H9 (cell line): ENCODE data around the gene XCL2. TPM values are rescaled to one million over a fixed set of nuclear protein-coding genes. Genes with fewer than 3 reads are reported as not detected.
"Not testable (repeated sequence)": the region's sequence is repeated elsewhere in the genome, so short reads cannot be mapped to it uniquely, and the experiment has no call there.

Experiments
- DNase-seq: peaks from one replicate; pipeline ENCODE4 v3.0.0-alpha.2; 2017
- H2AFZ ChIP-seq: one replicate; pipeline ENCODE4 v1.6.1; 2013; ENCODE audit warnings: mild to moderate bottlenecking, low read length, control low read depth, moderate library complexity
- H2AK5ac ChIP-seq: 2 replicates; pipeline ENCODE4 v1.6.1; 2013; ENCODE audit warnings: low read length, control low read depth, mixed read lengths; ENCODE audit not compliant: insufficient read length
- H2BK120ac ChIP-seq: one replicate; pipeline ENCODE4 v1.6.1; 2013; ENCODE audit warnings: low read depth, mild to moderate bottlenecking, low read length, control low read depth, inconsistent platforms; ENCODE audit not compliant: poor library complexity, severe bottlenecking
- H2BK12ac ChIP-seq: 2 replicates; pipeline ENCODE4 v1.6.1; 2013; ENCODE audit warnings: low read length, control low read depth, mixed read lengths, low read depth; ENCODE audit not compliant: insufficient read length
- H2BK15ac ChIP-seq: 2 replicates; pipeline ENCODE4 v1.6.1; 2013; ENCODE audit warnings: low read depth, low read length, control low read depth
- H2BK20ac ChIP-seq: one replicate; pipeline ENCODE4 v1.6.1; 2013; ENCODE audit warnings: low read depth, mild to moderate bottlenecking, low read length, control low read depth, inconsistent platforms; ENCODE audit not compliant: poor library complexity, severe bottlenecking
- H2BK5ac ChIP-seq: 2 replicates; pipeline ENCODE4 v1.6.1; 2013; ENCODE audit warnings: low read length, control low read depth, mixed read lengths; ENCODE audit not compliant: insufficient read length
- H3K14ac ChIP-seq: 2 replicates; pipeline ENCODE4 v1.6.1; 2013; ENCODE audit warnings: low read length, control low read depth; ENCODE audit not compliant: insufficient read depth
- H3K18ac ChIP-seq: 2 replicates; pipeline ENCODE4 v1.6.1; 2013; ENCODE audit warnings: low read depth, mild to moderate bottlenecking, mixed read lengths, low read length, control low read depth; ENCODE audit not compliant: insufficient read length
- H3K23ac ChIP-seq: 2 replicates; pipeline ENCODE4 v1.6.1; 2013; ENCODE audit warnings: low read length, control low read depth, mixed read lengths, low read depth; ENCODE audit not compliant: insufficient read length
- H3K23me2 ChIP-seq: 2 replicates; pipeline ENCODE4 v1.6.1; 2013; ENCODE audit warnings: low read depth, mild to moderate bottlenecking, mixed read lengths, low read length, control low read depth; ENCODE audit not compliant: insufficient read length, poor library complexity, severe bottlenecking
- H3K27ac ChIP-seq: 2 replicates; pipeline ENCODE4 v1.5.1; 2013; ENCODE audit warnings: low read length, control low read depth, mixed read lengths, low read depth; ENCODE audit not compliant: insufficient read length
- H3K27me3 ChIP-seq: 2 replicates; pipeline ENCODE4 v1.6.1; 2013; ENCODE audit warnings: low read length, control low read depth, inconsistent platforms; ENCODE audit not compliant: insufficient read depth
- H3K4ac ChIP-seq: 2 replicates; pipeline ENCODE4 v1.6.1; 2013; ENCODE audit warnings: low read depth, mild to moderate bottlenecking, control low read depth, inconsistent platforms, low read length, moderate library complexity
- H3K4me1 ChIP-seq: 2 replicates; pipeline ENCODE4 v1.6.1; 2013; ENCODE audit warnings: low read length, control low read depth, inconsistent platforms; ENCODE audit not compliant: insufficient read depth
- H3K4me2 ChIP-seq: 2 replicates; pipeline ENCODE4 v1.6.1; 2013; ENCODE audit warnings: low read length, control low read depth, mixed read lengths; ENCODE audit not compliant: insufficient read length, insufficient read depth
- H3K56ac ChIP-seq: 2 replicates; pipeline ENCODE4 v1.6.1; 2013; ENCODE audit warnings: low read depth, mild to moderate bottlenecking, mixed read lengths, low read length, control low read depth; ENCODE audit not compliant: insufficient read length
- H3K79me1 ChIP-seq: 2 replicates; pipeline ENCODE4 v1.6.1; 2013; ENCODE audit warnings: low read depth, mild to moderate bottlenecking, moderate library complexity, low read length, control low read depth, inconsistent platforms; ENCODE audit not compliant: insufficient read depth, poor library complexity, severe bottlenecking
- H3K79me2 ChIP-seq: 2 replicates; pipeline ENCODE4 v1.6.1; 2013; ENCODE audit warnings: low read length, control low read depth, inconsistent platforms; ENCODE audit not compliant: insufficient read depth
- H3K9ac ChIP-seq: 2 replicates; pipeline ENCODE4 v1.6.1; 2013; ENCODE audit warnings: low read length, control low read depth, mixed read lengths; ENCODE audit not compliant: insufficient read length; ENCODE audit errors: extremely low read depth
- H3K9me3 ChIP-seq: one replicate; pipeline ENCODE4 v1.6.1; 2013; ENCODE audit warnings: low read depth, low read length, inconsistent platforms; ENCODE audit not compliant: control insufficient read depth
- H3T11ph ChIP-seq: one replicate; pipeline ENCODE4 v1.6.1; 2013; ENCODE audit warnings: mild to moderate bottlenecking, low read length, control low read depth, inconsistent platforms
- H4K20me1 ChIP-seq: one replicate; pipeline ENCODE4 v1.6.1; 2013; ENCODE audit not compliant: control insufficient read depth, insufficient read length, insufficient read depth
- H4K5ac ChIP-seq: 2 replicates; pipeline ENCODE4 v1.6.1; 2013; ENCODE audit warnings: low read depth, mild to moderate bottlenecking, mixed read lengths, low read length, control low read depth; ENCODE audit not compliant: insufficient read length
- H4K8ac ChIP-seq: replicated peaks from 2 replicates; pipeline ENCODE4 v1.6.1; 2013; ENCODE audit warnings: low read length, control low read depth, mixed read lengths, low read depth; ENCODE audit not compliant: insufficient read length
- H4K91ac ChIP-seq: 2 replicates; pipeline ENCODE4 v1.6.1; 2013; ENCODE audit warnings: low read depth, mild to moderate bottlenecking, moderate library complexity, mixed read lengths, low read length, control low read depth; ENCODE audit not compliant: insufficient read length
- H3K27ac Mint-ChIP-seq, 3 experiments: 2 replicates in 2 of 3; 3 replicates in 1 of 3; pipeline ENCODE4 v1.8.0; 2020 to 2021; ENCODE audit warnings: mixed read lengths in 3 of 3, mild to moderate bottlenecking in 1 of 3, moderate library complexity in 1 of 3
- H3K27me3 Mint-ChIP-seq: 2 replicates; pipeline ENCODE4 v1.8.0; 2021; ENCODE audit warnings: low read depth, mild to moderate bottlenecking, moderate library complexity, mixed read lengths
- H3K36me3 Mint-ChIP-seq, 3 experiments: 2 replicates in 2 of 3; 3 replicates in 1 of 3; pipeline ENCODE4 v1.8.0; 2020 to 2021; ENCODE audit warnings: low read depth in 3 of 3, mixed read lengths in 3 of 3; ENCODE audit not compliant: insufficient read depth in 1 of 3
- H3K4me1 Mint-ChIP-seq, 2 experiments: 2 replicates each; pipeline ENCODE4 v1.8.0; 2020; ENCODE audit warnings: mixed read lengths in 2 of 2
- H3K4me3 Mint-ChIP-seq, 2 experiments: 2 replicates in 1 of 2; 3 replicates in 1 of 2; pipeline ENCODE4 v1.8.0; 2020 to 2021; ENCODE audit warnings: mild to moderate bottlenecking in 2 of 2, mixed read lengths in 2 of 2, moderate library complexity in 1 of 2
- H3K9me3 Mint-ChIP-seq, 2 experiments: 2 replicates in 1 of 2; 3 replicates in 1 of 2; pipeline ENCODE4 v1.8.0; 2020; ENCODE audit warnings: mild to moderate bottlenecking in 2 of 2, mixed read lengths in 2 of 2, moderate library complexity in 1 of 2
- WGBS: extraction: QIAGEN DNeasy Blood & Tissue Kit; methylation state at CpG from one replicate; pipeline ENCODE4 v1.1.7; 2013; ENCODE audit warnings: missing lambda C conversion rate, low lambda C conversion rate, mixed read lengths; ENCODE audit not compliant: insufficient read length; ENCODE audit errors: extremely low coverage; 5-methylcytosine and 5-hydroxymethylcytosine counted together
- long read RNA-seq: library from polyadenylated mRNA; unstranded; transcript quantifications from one replicate; pipeline ENCODE4 v2.0.0, GENCODE V29; 2020
- total RNA-seq: library from RNA; stranded (reverse); gene quantifications from 2 replicates; pipeline ENCODE4 v1.2.1, GENCODE V29; 2021

Gene XCL2, protein sequence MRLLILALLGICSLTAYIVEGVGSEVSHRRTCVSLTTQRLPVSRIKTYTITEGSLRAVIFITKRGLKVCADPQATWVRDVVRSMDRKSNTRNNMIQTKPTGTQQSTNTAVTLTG
- total RNA-seq: not detected in 2 replicates
- long read RNA-seq: 0 reads

- H3K27me3 ChIP-seq, H4K8ac ChIP-seq, H3K9me3 ChIP-seq, H3K79me1 ChIP-seq, H3K27ac ChIP-seq, H3K4me1 Mint-ChIP-seq, H2BK15ac ChIP-seq, H2BK12ac ChIP-seq, H3K18ac ChIP-seq, H3T11ph ChIP-seq, H2BK120ac ChIP-seq, H2AK5ac ChIP-seq, H3K9ac ChIP-seq, H4K5ac ChIP-seq, H3K27ac Mint-ChIP-seq, H3K56ac ChIP-seq, DNase-seq, H4K20me1 ChIP-seq, H4K91ac ChIP-seq, H3K4me3 Mint-ChIP-seq, H3K23ac ChIP-seq, H3K4me2 ChIP-seq, H3K23me2 ChIP-seq, H3K79me2 ChIP-seq, H2BK20ac ChIP-seq, H2AFZ ChIP-seq, H3K4me1 ChIP-seq, H3K27me3 Mint-ChIP-seq, H3K4ac ChIP-seq, H3K9me3 Mint-ChIP-seq, H3K36me3 Mint-ChIP-seq, H3K14ac ChIP-seq, H2BK5ac ChIP-seq: not testable (repeated sequence)
- no CpG with 5 or more reads among the region's 8 CpGs for WGBS
Observed at GRCh38 chr1:168543840-168544498, at the start of gene XCL2. XCL2 (minus strand) TSS chr1:168543997; CDS start chr1:168543964, 33 bp downstream.
